ENCODE data around the gene KCNQ4.

Gene KCNQ4

DNA sequence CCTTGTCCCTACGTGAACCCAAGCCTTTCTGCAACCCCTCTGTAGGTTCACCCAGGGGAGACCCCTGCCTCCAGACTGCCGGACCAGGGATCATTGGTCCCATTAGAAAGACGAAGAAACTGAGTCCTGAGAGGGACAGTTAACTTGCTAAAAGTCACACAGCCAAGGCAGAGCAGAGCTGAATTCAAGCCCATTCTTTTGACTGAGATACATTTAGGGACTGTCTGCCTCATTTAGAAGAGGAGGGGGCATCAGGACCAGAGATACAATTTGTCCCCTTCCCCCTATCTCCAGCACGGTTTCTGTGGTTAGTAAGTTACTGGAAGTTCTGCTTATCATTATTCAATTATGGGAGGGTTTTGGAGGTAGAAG, 19.1 kb downstream of the KCNQ4 start:
- no peak overlapping the region for H3K4me3 ChIP-seq (ENCODE audit: low read length)
- TF ChIP-seq, protein P1, sequence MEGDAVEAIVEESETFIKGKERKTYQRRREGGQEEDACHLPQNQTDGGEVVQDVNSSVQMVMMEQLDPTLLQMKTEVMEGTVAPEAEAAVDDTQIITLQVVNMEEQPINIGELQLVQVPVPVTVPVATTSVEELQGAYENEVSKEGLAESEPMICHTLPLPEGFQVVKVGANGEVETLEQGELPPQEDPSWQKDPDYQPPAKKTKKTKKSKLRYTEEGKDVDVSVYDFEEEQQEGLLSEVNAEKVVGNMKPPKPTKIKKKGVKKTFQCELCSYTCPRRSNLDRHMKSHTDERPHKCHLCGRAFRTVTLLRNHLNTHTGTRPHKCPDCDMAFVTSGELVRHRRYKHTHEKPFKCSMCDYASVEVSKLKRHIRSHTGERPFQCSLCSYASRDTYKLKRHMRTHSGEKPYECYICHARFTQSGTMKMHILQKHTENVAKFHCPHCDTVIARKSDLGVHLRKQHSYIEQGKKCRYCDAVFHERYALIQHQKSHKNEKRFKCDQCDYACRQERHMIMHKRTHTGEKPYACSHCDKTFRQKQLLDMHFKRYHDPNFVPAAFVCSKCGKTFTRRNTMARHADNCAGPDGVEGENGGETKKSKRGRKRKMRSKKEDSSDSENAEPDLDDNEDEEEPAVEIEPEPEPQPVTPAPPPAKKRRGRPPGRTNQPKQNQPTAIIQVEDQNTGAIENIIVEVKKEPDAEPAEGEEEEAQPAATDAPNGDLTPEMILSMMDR (conservative IDR thresholded peaks at IDR 0.05; ENCODE audit: low read length), result no peak
- no peak for DNase-seq (ENCODE audit: low read depth)

DNA sequence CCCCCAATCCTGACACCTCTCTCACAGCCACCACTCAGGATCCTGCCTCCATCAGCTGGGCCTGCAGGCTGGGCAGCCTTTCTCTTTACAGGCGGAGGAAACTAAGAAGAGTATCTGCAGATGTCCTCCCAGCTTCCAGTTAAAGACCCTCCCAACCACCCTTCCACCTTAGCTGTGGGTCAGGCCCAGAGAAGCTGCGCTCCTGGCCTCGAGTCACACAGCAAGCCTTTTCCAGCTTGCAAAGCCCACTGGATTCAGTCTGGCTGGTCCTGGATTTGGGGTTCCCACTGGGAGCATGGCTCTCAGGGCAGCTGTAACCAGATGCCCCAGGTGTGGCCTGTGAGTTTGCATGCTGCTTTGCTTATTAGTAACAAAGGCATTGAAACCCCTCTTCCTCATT, 19.9 kb downstream of the KCNQ4 start:
- no peak overlapping the region for H3K4me3 ChIP-seq (ENCODE audit: low read length)
- TF ChIP-seq, protein P1 (conservative IDR thresholded peaks at IDR 0.05; ENCODE audit: low read length), result no peak
- no peak for DNase-seq (ENCODE audit: low read depth)

DNA sequence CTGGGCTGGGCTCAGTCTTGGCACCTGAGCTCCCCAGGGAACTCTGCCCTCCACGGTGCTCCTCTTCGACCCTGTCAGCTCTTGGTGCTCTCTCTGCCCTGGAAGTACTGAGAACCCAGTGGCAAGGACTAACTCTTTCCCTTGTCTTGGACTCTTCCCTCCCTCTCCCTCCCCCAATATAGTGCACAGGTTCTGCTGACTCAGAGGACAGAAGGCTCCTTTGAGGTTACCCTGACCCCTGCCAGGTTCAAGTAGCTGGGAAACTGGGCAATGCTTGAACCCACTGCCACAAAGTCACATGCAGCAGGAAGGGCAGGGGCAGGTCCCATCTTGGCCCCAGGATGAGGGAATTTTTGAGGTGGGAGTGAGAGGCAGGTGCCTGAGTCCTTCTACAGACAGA, 20.3 kb downstream of the KCNQ4 start:
- TF ChIP-seq, protein P1 (conservative IDR thresholded peaks at IDR 0.05; ENCODE audit: low read length), result no peak
- H3K4me3 ChIP-seq (ENCODE audit: low read length), result no peak overlapping the region
- DNase-seq (ENCODE audit: low read depth), result no peak

DNA sequence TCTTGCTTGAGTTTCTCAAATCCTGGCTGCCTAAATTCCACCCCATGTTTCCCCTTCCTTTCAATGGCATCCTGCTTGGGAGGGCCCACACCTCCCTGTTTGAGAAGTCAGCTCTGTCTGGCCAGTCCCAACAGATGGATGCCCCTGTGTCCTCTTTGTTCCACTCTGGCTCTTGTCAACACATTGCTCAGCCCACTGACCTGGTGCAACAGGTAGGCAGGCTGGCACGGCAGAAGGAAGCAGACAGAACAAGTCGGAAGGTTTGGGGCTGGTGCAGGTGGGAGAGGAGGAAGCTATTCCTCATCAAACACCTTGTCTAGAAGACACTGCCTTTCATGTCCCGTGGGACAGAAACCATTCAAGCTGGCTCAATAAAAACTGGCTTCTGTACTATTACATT, 22.7 kb downstream of the KCNQ4 start:
- DNase-seq (ENCODE audit: low read depth), result no peak
- TF ChIP-seq, protein P1 (conservative IDR thresholded peaks at IDR 0.05; ENCODE audit: low read length), result no peak
- no peak overlapping the region for H3K4me3 ChIP-seq (ENCODE audit: low read length)

DNA sequence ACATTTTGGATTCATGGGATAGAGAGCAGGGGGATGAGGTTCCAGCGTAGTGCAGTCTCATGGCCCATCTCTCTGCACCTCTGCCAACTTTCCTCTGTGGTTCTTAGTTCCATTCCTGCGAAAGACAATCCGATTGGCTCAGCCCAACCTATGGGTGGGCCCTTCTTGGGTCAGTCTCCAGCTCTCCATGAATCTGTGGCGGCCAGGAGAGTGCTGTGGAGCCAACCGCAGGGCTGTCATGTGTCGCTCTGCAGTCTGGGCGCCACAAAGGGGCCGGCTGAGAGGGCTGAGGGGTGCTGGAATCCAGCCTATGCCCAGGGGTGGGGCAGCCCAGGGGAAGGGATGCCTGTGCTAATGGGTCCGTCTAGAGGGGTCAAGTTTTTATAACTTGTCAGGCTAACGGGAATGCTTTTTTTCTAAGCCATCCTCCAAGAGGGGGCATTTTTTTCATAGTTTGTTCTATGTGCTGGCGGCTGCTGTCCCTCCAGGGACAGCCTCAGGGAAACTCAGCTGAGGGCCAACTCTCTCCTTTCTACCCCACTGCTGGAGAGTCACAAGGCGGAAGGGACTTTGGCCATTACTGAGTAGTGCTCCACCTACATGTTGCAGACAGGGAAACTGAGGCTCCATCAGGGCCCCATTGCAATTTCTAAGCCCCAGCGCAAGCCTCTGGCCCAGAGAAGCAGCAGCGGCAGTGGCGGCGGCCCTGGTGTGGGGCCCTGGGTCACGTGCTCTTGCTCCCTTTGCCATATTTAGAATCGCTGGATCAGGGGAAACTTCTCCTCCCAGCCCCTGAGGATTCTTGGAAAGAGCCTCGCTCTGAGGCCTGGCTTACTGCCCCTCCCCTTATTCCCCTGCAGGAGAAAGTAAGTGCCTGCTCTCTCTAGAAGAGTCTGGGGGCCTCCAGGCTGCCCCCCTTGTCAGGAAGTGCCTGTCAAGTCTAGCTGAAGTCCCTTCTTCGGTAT, 23.4 kb downstream of the KCNQ4 start:
- no peak for DNase-seq (ENCODE audit: low read depth)
- TF ChIP-seq, protein P1 (conservative IDR thresholded peaks at IDR 0.05; ENCODE audit: low read length), result no peak
- no peak overlapping the region for H3K4me3 ChIP-seq (ENCODE audit: low read length)

DNA sequence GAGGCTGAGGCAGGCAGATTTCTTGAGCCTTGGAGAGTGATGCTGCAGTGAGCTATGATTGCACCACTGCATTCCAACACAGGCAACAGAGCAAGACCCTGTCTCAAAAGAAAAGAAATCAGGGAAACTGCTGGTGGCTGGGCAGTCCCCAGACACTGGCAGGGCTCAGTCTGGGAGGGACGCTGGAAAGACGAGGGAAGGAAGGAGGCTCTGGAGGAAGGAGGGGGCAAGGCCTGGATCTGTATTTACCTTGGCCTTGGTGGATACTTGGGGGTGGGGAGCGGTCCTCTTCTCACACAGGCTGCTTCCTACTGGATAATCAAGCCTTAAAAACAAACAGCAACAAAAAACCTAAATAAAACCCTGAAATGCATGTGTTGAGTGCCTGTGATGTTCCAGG, 24.4 kb downstream of the KCNQ4 start:
- TF ChIP-seq, protein P1 (conservative IDR thresholded peaks at IDR 0.05; ENCODE audit: low read length), result no peak
- no peak for DNase-seq (ENCODE audit: low read depth)
- no peak overlapping the region for H3K4me3 ChIP-seq (ENCODE audit: low read length)

DNA sequence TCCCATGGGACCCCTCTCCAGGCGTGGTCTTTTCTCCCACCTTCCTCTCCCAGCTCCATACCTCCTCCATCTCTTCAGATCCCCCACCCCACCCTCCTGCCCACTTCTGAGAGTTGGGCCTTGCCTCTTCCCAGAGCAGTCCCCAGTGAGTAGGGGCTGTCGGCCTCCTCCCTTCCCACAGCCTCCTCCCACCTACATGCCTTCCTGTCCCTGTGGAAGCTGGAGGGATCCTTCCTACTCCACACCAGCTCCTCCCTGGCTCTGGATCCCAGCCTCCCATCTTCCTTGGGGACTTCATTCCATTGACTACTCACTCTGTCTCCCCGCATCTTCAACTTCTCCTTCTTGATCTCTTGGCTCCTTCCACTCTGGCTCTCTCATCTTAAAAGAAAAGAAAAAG, 24.9 kb downstream of the KCNQ4 start:
- no peak overlapping the region for H3K4me3 ChIP-seq (ENCODE audit: low read length)
- DNase-seq (ENCODE audit: low read depth), result no peak
- TF ChIP-seq, protein P1 (conservative IDR thresholded peaks at IDR 0.05; ENCODE audit: low read length), result no peak
